SK-N-SH (cell line): ENCODE data around the gene SELPLG.

Source experiments
- CHD2 ChIP-seq: fragments of 150-350 bp; IDR thresholded peaks from 2 replicates; pipeline ENCODE4 v1.6.1; 2018; ENCODE audit warnings: low read length; ENCODE audit not compliant: partially characterized antibody
- EP300 ChIP-seq, 2 experiments: IDR thresholded peaks; 2 replicates each; pipeline versions ENCODE4 v1.4.0 to v1.6.1; 2012; ENCODE audit warnings: borderline replicate concordance in 1 of 2, low read depth in 1 of 2, low read length in 1 of 2
- FOXM1 ChIP-seq: IDR thresholded peaks from 2 replicates; pipeline ENCODE4 v1.4.0; 2012; ENCODE audit warnings: low read depth, mild to moderate bottlenecking
- GATA2 ChIP-seq: sonication (generic); formaldehyde crosslinking; IDR thresholded peaks from 2 replicates; pipeline ENCODE4 v1.5.0; 2020; ENCODE audit warnings: mild to moderate bottlenecking, missing genetic modification reagents
- MXI1 ChIP-seq: IDR thresholded peaks from 2 replicates; pipeline ENCODE4 v1.6.1; 2012; ENCODE audit warnings: mild to moderate bottlenecking, low read depth, low read length, improper control_type of control experiment
- NFIC ChIP-seq: IDR thresholded peaks from 2 replicates; pipeline ENCODE4 v1.4.0; 2012; ENCODE audit warnings: borderline replicate concordance
- NRF1 ChIP-seq: IDR thresholded peaks from 2 replicates; pipeline ENCODE4 v1.6.1; 2012; ENCODE audit warnings: low read depth, mild to moderate bottlenecking, low read length
- POLR2AphosphoS5 ChIP-seq: IDR thresholded peaks from 2 replicates; pipeline ENCODE4 v1.6.1; 2012; ENCODE audit warnings: low read depth, low read length
- RXRA ChIP-seq: IDR thresholded peaks from 2 replicates; pipeline ENCODE4 v1.4.0; 2012; ENCODE audit warnings: low read depth, mild to moderate bottlenecking, borderline replicate concordance
- YY1 ChIP-seq: IDR thresholded peaks from 2 replicates; pipeline ENCODE4 v1.4.0; 2012; ENCODE audit warnings: low read depth, mild to moderate bottlenecking
- TF ChIP-seq, protein P1 (sequence below): fragments of 150-350 bp; IDR thresholded peaks from 2 replicates; pipeline ENCODE4 v1.6.1; 2017; ENCODE audit warnings: antibody characterized with exemption, low read length, low read depth, borderline replicate concordance
- TF ChIP-seq, protein P2 (sequence below): fragments of 200-600 bp; sonication (generic); IDR thresholded peaks from 2 replicates; pipeline ENCODE4 v1.6.1; 2017; ENCODE audit warnings: antibody characterized with exemption, mild to moderate bottlenecking, moderate library complexity
- TF ChIP-seq, protein P3 (sequence below): IDR thresholded peaks from 2 replicates; pipeline ENCODE4 v1.6.1; 2012; ENCODE audit warnings: mild to moderate bottlenecking, low read depth, low read length, moderate library complexity
- TF ChIP-seq, protein P4 (sequence below): IDR thresholded peaks from 2 replicates; pipeline ENCODE4 v1.4.0; 2012; ENCODE audit warnings: low read depth, borderline replicate concordance

DNA sequence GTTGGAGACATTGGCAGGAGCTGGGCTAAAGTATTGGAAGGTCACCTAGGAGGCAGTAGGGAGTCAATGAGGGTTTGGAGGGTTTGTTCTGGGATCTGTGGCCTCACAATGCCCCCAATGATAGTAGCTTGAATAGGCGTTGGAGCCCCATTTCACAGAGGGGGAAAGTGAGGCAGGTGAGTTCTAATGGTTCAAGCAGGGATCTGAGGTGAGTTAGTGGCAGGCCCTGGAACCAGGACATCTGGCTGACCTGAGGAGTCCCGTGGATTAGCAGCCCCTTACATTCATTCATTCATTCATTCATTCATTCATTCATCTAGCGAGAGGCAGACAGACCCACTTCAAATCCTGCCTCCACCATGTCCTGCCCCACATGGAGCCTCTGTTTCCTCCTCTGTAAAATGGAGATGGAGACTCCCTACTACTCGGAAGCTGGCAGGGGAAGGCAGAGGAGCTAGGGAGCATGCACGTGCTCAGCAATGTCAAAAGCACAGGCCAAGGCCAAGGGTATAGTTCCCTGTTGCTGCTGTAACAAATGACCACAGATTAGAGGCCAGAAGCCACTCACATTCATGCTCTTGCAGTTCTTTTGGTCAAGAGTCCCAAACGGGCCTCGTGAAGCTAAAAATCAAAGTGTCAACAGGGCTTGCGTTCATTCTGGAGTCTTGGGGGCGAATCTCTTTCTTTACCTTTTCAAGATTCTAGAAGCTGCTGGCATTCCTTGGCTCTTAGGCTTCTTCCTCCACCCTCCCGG, 33.6 kb downstream of the SELPLG start:
- TF ChIP-seq EP300 (IDR thresholded peaks at IDR 0.05; ENCODE audit: borderline replicate concordance in 1 of 2, low read depth in 1 of 2, low read length in 1 of 2) (no peak), POLR2AphosphoS5 (no peak), GATA2 (CRISPR knock-in tag) (no peak), FOXM1 (no peak), RXRA (no peak), YY1 (no peak), NFIC (no peak), MXI1 (no peak), NRF1 (no peak), CHD2 (no peak)
- TF ChIP-seq, protein P1, sequence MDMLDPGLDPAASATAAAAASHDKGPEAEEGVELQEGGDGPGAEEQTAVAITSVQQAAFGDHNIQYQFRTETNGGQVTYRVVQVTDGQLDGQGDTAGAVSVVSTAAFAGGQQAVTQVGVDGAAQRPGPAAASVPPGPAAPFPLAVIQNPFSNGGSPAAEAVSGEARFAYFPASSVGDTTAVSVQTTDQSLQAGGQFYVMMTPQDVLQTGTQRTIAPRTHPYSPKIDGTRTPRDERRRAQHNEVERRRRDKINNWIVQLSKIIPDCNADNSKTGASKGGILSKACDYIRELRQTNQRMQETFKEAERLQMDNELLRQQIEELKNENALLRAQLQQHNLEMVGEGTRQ = no peak
- TF ChIP-seq, protein P2, sequence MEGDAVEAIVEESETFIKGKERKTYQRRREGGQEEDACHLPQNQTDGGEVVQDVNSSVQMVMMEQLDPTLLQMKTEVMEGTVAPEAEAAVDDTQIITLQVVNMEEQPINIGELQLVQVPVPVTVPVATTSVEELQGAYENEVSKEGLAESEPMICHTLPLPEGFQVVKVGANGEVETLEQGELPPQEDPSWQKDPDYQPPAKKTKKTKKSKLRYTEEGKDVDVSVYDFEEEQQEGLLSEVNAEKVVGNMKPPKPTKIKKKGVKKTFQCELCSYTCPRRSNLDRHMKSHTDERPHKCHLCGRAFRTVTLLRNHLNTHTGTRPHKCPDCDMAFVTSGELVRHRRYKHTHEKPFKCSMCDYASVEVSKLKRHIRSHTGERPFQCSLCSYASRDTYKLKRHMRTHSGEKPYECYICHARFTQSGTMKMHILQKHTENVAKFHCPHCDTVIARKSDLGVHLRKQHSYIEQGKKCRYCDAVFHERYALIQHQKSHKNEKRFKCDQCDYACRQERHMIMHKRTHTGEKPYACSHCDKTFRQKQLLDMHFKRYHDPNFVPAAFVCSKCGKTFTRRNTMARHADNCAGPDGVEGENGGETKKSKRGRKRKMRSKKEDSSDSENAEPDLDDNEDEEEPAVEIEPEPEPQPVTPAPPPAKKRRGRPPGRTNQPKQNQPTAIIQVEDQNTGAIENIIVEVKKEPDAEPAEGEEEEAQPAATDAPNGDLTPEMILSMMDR = no peak
- TF ChIP-seq, protein P3, sequence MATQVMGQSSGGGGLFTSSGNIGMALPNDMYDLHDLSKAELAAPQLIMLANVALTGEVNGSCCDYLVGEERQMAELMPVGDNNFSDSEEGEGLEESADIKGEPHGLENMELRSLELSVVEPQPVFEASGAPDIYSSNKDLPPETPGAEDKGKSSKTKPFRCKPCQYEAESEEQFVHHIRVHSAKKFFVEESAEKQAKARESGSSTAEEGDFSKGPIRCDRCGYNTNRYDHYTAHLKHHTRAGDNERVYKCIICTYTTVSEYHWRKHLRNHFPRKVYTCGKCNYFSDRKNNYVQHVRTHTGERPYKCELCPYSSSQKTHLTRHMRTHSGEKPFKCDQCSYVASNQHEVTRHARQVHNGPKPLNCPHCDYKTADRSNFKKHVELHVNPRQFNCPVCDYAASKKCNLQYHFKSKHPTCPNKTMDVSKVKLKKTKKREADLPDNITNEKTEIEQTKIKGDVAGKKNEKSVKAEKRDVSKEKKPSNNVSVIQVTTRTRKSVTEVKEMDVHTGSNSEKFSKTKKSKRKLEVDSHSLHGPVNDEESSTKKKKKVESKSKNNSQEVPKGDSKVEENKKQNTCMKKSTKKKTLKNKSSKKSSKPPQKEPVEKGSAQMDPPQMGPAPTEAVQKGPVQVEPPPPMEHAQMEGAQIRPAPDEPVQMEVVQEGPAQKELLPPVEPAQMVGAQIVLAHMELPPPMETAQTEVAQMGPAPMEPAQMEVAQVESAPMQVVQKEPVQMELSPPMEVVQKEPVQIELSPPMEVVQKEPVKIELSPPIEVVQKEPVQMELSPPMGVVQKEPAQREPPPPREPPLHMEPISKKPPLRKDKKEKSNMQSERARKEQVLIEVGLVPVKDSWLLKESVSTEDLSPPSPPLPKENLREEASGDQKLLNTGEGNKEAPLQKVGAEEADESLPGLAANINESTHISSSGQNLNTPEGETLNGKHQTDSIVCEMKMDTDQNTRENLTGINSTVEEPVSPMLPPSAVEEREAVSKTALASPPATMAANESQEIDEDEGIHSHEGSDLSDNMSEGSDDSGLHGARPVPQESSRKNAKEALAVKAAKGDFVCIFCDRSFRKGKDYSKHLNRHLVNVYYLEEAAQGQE = no peak
- TF ChIP-seq, protein P4, sequence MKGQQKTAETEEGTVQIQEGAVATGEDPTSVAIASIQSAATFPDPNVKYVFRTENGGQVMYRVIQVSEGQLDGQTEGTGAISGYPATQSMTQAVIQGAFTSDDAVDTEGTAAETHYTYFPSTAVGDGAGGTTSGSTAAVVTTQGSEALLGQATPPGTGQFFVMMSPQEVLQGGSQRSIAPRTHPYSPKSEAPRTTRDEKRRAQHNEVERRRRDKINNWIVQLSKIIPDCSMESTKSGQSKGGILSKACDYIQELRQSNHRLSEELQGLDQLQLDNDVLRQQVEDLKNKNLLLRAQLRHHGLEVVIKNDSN = no peak
